22Rv1 (cell line): ENCODE results near the gene CHST15.

ENCODE experiments used
- H3K27ac ChIP-seq: fragments of 450-650 bp; 2 replicates; pipeline ENCODE4 v1.5.1; 2017
- ZFX ChIP-seq: fragments of 450-650 bp; IDR thresholded peaks from 2 replicates; pipeline ENCODE4 v1.6.1; 2017; ENCODE audit warnings: antibody characterized with exemption, borderline replicate concordance
- TF ChIP-seq, protein P1 (sequence below): fragments of 450-650 bp; IDR thresholded peaks from 2 replicates; pipeline ENCODE4 v1.5.1; 2017; ENCODE audit warnings: mild to moderate bottlenecking

Gene CHST15

GRCh38 chr10:124033887-124034218 lies 59.5 kb downstream of the CHST15 start:
- H3K27ac ChIP-seq = no peak overlapping the region
- no peak for TF ChIP-seq ZFX
- TF ChIP-seq, protein P1, sequence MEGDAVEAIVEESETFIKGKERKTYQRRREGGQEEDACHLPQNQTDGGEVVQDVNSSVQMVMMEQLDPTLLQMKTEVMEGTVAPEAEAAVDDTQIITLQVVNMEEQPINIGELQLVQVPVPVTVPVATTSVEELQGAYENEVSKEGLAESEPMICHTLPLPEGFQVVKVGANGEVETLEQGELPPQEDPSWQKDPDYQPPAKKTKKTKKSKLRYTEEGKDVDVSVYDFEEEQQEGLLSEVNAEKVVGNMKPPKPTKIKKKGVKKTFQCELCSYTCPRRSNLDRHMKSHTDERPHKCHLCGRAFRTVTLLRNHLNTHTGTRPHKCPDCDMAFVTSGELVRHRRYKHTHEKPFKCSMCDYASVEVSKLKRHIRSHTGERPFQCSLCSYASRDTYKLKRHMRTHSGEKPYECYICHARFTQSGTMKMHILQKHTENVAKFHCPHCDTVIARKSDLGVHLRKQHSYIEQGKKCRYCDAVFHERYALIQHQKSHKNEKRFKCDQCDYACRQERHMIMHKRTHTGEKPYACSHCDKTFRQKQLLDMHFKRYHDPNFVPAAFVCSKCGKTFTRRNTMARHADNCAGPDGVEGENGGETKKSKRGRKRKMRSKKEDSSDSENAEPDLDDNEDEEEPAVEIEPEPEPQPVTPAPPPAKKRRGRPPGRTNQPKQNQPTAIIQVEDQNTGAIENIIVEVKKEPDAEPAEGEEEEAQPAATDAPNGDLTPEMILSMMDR = no peak

- no peak overlapping the region for H3K27ac ChIP-seq
- no peak for TF ChIP-seq ZFX
- TF ChIP-seq, protein P1 = no peak
These were observed 60.2 kb downstream of the CHST15 start for GRCh38 chr10:124032971-124033886.

- H3K27ac ChIP-seq = no peak overlapping the region
- TF ChIP-seq, protein P1 = no peak
- TF ChIP-seq ZFX = no peak
These were observed 61.1 kb downstream of the CHST15 start for GRCh38 chr10:124032087-124032935.

- H3K27ac ChIP-seq = no peak overlapping the region
- no peak for TF ChIP-seq ZFX
- TF ChIP-seq, protein P1 = no peak
These were observed 62.8 kb downstream of the CHST15 start for GRCh38 chr10:124030492-124031110.

GRCh38 chr10:124030061-124030460 lies 63.3 kb downstream of the CHST15 start:
- no peak for TF ChIP-seq ZFX
- TF ChIP-seq, protein P1 = no peak
- no peak overlapping the region for H3K27ac ChIP-seq

DNA sequence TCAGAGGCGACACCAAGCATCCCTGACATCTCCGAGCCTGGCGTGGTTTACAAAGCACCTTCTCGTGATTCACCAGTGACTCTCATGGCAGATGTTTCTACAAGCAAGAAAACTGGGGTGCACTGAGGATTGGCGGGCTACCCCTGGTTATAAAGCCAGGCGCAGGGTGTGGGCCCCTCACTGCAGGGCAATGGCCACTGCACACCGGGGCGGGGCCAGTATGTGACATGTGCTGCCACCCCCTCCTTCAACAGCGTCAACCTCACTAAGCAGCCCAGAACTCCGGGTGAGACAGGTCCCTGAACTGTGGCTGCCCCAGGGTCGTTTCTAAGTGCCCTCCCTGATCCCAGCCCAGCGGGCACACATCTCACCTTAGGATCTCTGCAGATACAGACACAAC lies 63.8 kb downstream of the CHST15 start:
- no peak overlapping the region for H3K27ac ChIP-seq
- TF ChIP-seq, protein P1 = no peak
- no peak for TF ChIP-seq ZFX
